HepG2 (cell line): Measurements from ENCODE around the gene ROBO2. TPM values are rescaled to one million over a fixed set of nuclear protein-coding genes. Genes with fewer than 3 reads are reported as not detected.

ENCODE experiments used
- ATAC-seq: fragments of 200-7000 bp; cut with Tn5 transposase; 3 replicates; pipeline ENCODE4 v1.9.1; 2020; ENCODE audit warnings: mild to moderate bottlenecking, moderate library complexity
- BruUV-seq: library from RNA; stranded (reverse); fragments of 400-500 nt; replicated peaks from 2 replicates; lab custom pipeline; 2021; lab: Mats Ljungman, UMichigan
- CTCF ChIA-PET: fragments of 300-600 bp; formaldehyde crosslinking; extraction: SDS; loops from one replicate; lab custom pipeline; 2021; ENCODE audit warnings: low total read pairs, inconsistent platforms, low intra/inter-chr PET ratio; lab: Yijun Ruan, JAX
- POLR2A ChIA-PET: fragments of 350-600 bp; sonication (Branson Sonifier 250); formaldehyde crosslinking; loops from one replicate; lab custom pipeline; 2020; ENCODE audit warnings: antibody characterized with exemption, inconsistent platforms; lab: Yijun Ruan, JAX
- DNase-seq: peaks from one replicate; pipeline ENCODE4 v3.0.0-alpha.2; 2015; ENCODE audit warnings: low spot score
- FAIRE-seq: peaks from 3 replicates; lab custom pipeline; 2011; peaks lifted over from hg19 to GRCh38; lab: Jason Lieb, UNC
- H2AFZ ChIP-seq: one replicate; pipeline ENCODE4 v1.6.1; 2011; ENCODE audit warnings: low read length, inconsistent platforms
- H3K27ac ChIP-seq: fragments of 300-600 bp; 3 replicates; pipeline ENCODE4 v1.8.0; 2011; ENCODE audit warnings: mixed run types, mild to moderate bottlenecking, mixed read lengths, low read length, inconsistent platforms; ENCODE audit not compliant: insufficient read depth; ENCODE audit errors: extremely low read length
- H3K27me3 ChIP-seq, 2 experiments: fragments of 200-600 bp in 1 of 2; 2 replicates in 1 of 2; 3 replicates in 1 of 2; pipeline versions ENCODE4 v1.6.0 to v1.8.0; 2011; ENCODE audit warnings: low read length in 2 of 2, mild to moderate bottlenecking in 2 of 2, moderate library complexity in 2 of 2, inconsistent platforms in 1 of 2; ENCODE audit not compliant: insufficient read depth in 2 of 2, control insufficient read depth in 1 of 2
- H3K36me3 ChIP-seq, 2 experiments: fragments of 200-600 bp in 1 of 2; replicated peaks in 1 of 2; 2 replicates in 1 of 2; 3 replicates in 1 of 2; pipeline versions ENCODE4 v1.5.1 to v1.8.0; 2011; ENCODE audit warnings: low read length in 2 of 2, inconsistent platforms in 1 of 2; ENCODE audit not compliant: insufficient read depth in 2 of 2, control insufficient read depth in 1 of 2
- H3K4me1 ChIP-seq: 2 replicates; pipeline ENCODE4 v1.5.1; 2012; ENCODE audit warnings: low read length, inconsistent platforms; ENCODE audit not compliant: insufficient read depth
- H3K4me2 ChIP-seq: 2 replicates; pipeline ENCODE4 v1.6.0; 2011; ENCODE audit warnings: low read depth, low read length, inconsistent platforms
- H3K4me3 ChIP-seq, 3 experiments: fragments of 200-600 bp in 1 of 3; sonication (generic), shearing (Covaris generic) in 1 of 3; replicated peaks in 1 of 3; 2 replicates each; pipeline ENCODE4 v1.5.1; 2011 to 2016; ENCODE audit warnings: low read length in 3 of 3, inconsistent platforms in 2 of 3, low read depth in 2 of 3, mild to moderate bottlenecking in 2 of 3, control low read depth in 1 of 3, mixed read lengths in 1 of 3; ENCODE audit not compliant: insufficient read depth in 1 of 3
- H3K79me2 ChIP-seq: one replicate; pipeline ENCODE4 v1.6.1; 2011; ENCODE audit warnings: low read length, inconsistent platforms; ENCODE audit not compliant: insufficient read depth
- H3K9ac ChIP-seq: 2 replicates; pipeline ENCODE4 v1.6.0; 2011; ENCODE audit warnings: mild to moderate bottlenecking, low read depth, low read length, inconsistent platforms; ENCODE audit not compliant: insufficient read depth
- H3K9me3 ChIP-seq: 2 replicates; pipeline ENCODE4 v1.5.1; 2012; ENCODE audit warnings: mild to moderate bottlenecking, low read length
- H4K20me1 ChIP-seq: 2 replicates; pipeline ENCODE4 v1.6.0; 2011; ENCODE audit warnings: inconsistent platforms, mild to moderate bottlenecking, low read length, moderate library complexity; ENCODE audit not compliant: insufficient read depth
- CREB1 ChIP-seq, 2 experiments: fragments of 450-650 bp in 1 of 2; IDR thresholded peaks; 2 replicates each; pipeline ENCODE4 v1.6.1; 2016 to 2017; ENCODE audit warnings: control low read depth in 1 of 2, mild to moderate bottlenecking in 1 of 2, missing compliant biosample characterization in 1 of 2, missing genetic modification characterization in 1 of 2
- HDAC2 ChIP-seq: sonication (generic); formaldehyde crosslinking; IDR thresholded peaks from 2 replicates; pipeline ENCODE4 v1.4.0; 2020; ENCODE audit warnings: missing genetic modification reagents
- KLF15 ChIP-seq: sonication (generic); formaldehyde crosslinking; IDR thresholded peaks from 2 replicates; pipeline ENCODE4 v1.8.1; 2023; ENCODE audit warnings: borderline replicate concordance, mild to moderate bottlenecking, inconsistent platforms, missing genetic modification reagents, mixed read lengths
- YY1 ChIP-seq: IDR thresholded peaks from 2 replicates; pipeline ENCODE4 v1.6.1; 2011; ENCODE audit warnings: low read length, low read depth, moderate library complexity, mild to moderate bottlenecking; ENCODE audit not compliant: insufficient read depth, insufficient replicate concordance
- ZBTB21 ChIP-seq: sonication (generic); formaldehyde crosslinking; IDR thresholded peaks from 2 replicates; pipeline ENCODE4 v1.4.0; 2020; ENCODE audit warnings: missing genetic modification reagents
- ZNF496 ChIP-seq: sonication (generic); formaldehyde crosslinking; IDR thresholded peaks from 2 replicates; pipeline ENCODE4 v1.8.1; 2023; ENCODE audit warnings: mild to moderate bottlenecking, moderate library complexity, missing genetic modification reagents; ENCODE audit not compliant: insufficient replicate concordance
- WGBS: methylation state at CpG from one replicate; pipeline ENCODE4 v1.1.6; 2017; ENCODE audit warnings: low lambda C conversion rate; 5-methylcytosine and 5-hydroxymethylcytosine counted together
- in situ Hi-C: cut with HindIII; loops from 2 replicates; pipeline ENCODE4 v1.10.0; 2017; ENCODE audit warnings: low pct_unique_long_range_greater_than_20kb; ENCODE audit not compliant: extremely low pct_ligation_motif_present
- intact Hi-C: fragments of 100-400 bp; cut with micrococcal nuclease; formaldehyde crosslinking; loops from one replicate; pipeline ENCODE4 v1.10.0; 2022; ENCODE audit not compliant: unreplicated experiment
- polyA plus RNA-seq, 8 experiments: library from polyadenylated mRNA; depleted of rRNA in 3 of 8; stranded (reverse) in 7 of 8; unstranded in 1 of 8; fragments of >200 nt; fragmentation: Illumina TruSeq in 4 of 8; extraction: Trizol in 4 of 8; gene quantifications; 2 replicates each; pipeline versions ENCODE4 v1.2.1 to v1.2.3, GENCODE V29; 2011 to 2016; ENCODE audit warnings: low read depth in 4 of 8, missing spikeins in 1 of 8, mixed read lengths in 1 of 8; ENCODE audit not compliant: insufficient read depth in 1 of 8
- total RNA-seq, 5 experiments: library from RNA; depleted of rRNA; stranded (reverse); fragments of >200 nt; fragmentation: Illumina TruSeq; extraction: Trizol; gene quantifications; 2 replicates each; pipeline ENCODE4 v1.2.3, GENCODE V29; 2016; ENCODE audit warnings: low read depth in 1 of 5
- TF ChIP-seq, protein P1 (sequence below): sonication (generic); formaldehyde crosslinking; conservative IDR thresholded peaks from 2 replicates; pipeline ENCODE4 v1.8.0; 2022; ENCODE audit warnings: low read depth, missing genetic modification reagents
- TF ChIP-seq, protein P2 (sequence below): sonication (generic); formaldehyde crosslinking; IDR thresholded peaks from 2 replicates; pipeline ENCODE4 v1.4.0; 2020; ENCODE audit warnings: missing genetic modification reagents, borderline replicate concordance
- TF ChIP-seq, protein P3 (sequence below): sonication (generic); formaldehyde crosslinking; IDR thresholded peaks from 2 replicates; pipeline ENCODE4 v1.8.0; 2022; ENCODE audit warnings: missing genetic modification reagents, mild to moderate bottlenecking, borderline replicate concordance

ROBO2 gene
- total and polyA plus RNA-seq, 2 of the 13 experiments (the other 11 are each of a cell fraction or from before 2014, with no cell fraction given), result not detected

DNA sequence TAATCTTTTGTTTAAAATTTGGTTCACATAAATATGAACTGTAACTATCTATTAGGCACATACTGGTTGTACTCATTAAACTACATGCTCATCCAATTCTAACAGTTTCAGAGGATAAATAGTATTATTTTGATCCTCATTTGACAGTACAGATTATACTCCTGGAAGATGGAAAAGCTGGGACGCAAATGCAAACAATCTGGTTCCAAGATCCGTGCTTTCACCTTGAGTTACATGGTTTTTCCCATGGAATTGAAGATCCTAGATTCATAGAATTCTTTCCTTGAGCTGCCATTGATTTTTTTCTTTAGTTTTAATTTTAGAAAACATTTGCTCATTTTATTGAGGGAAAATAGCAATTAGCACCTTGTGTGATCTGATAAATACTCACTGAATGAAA lies 285.8 kb downstream of the ROBO2 start:
- CTCF ChIA-PET, result no interaction called here
- FAIRE-seq, result no peak

More for the DNA sequence above, 285.8 kb downstream of the ROBO2 start:
- H3K79me2 ChIP-seq, result no peaks in the 10 kb centered on the region
- no peak overlapping the region for H2AFZ ChIP-seq
- POLR2A ChIA-PET, result no interaction called here
- no peak overlapping the region for H3K27ac ChIP-seq
- WGBS, result 27% methylated on average over 2 of the region's 2 CpGs
- H3K36me3 ChIP-seq, result no peaks in the 10 kb centered on the region
- ATAC-seq (no peak), DNase-seq (no peak)
- no peaks in the 10 kb centered on the region for H3K9me3 ChIP-seq
- H3K4me1 ChIP-seq, result peaks cover 25% of the 10 kb centered on the region
- no peaks in the 10 kb centered on the region for H4K20me1 ChIP-seq
- intact Hi-C loops, result loop anchor here (10.0 kb wide), 1 partner anchor 1709 kb away; no protein-coding TSS in a partner anchor
- H3K4me2 ChIP-seq, result no peak overlapping the region
- H3K9ac ChIP-seq, result no peak overlapping the region
- no peak for TF ChIP-seq ZBTB21 (CRISPR knock-in tag)
- TF ChIP-seq CREB1 (IDR thresholded peaks at IDR 0.05), result no peak
- TF ChIP-seq CREB1 (CRISPR knock-in tag; IDR thresholded peaks at IDR 0.05), result no peak
- no peak for TF ChIP-seq ZNF496
- no peak for TF ChIP-seq KLF15 (CRISPR knock-in tag)
- TF ChIP-seq, protein P1, sequence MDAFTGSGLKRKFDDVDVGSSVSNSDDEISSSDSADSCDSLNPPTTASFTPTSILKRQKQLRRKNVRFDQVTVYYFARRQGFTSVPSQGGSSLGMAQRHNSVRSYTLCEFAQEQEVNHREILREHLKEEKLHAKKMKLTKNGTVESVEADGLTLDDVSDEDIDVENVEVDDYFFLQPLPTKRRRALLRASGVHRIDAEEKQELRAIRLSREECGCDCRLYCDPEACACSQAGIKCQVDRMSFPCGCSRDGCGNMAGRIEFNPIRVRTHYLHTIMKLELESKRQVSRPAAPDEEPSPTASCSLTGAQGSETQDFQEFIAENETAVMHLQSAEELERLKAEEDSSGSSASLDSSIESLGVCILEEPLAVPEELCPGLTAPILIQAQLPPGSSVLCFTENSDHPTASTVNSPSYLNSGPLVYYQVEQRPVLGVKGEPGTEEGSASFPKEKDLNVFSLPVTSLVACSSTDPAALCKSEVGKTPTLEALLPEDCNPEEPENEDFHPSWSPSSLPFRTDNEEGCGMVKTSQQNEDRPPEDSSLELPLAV, result no peak
- TF ChIP-seq, protein P2, sequence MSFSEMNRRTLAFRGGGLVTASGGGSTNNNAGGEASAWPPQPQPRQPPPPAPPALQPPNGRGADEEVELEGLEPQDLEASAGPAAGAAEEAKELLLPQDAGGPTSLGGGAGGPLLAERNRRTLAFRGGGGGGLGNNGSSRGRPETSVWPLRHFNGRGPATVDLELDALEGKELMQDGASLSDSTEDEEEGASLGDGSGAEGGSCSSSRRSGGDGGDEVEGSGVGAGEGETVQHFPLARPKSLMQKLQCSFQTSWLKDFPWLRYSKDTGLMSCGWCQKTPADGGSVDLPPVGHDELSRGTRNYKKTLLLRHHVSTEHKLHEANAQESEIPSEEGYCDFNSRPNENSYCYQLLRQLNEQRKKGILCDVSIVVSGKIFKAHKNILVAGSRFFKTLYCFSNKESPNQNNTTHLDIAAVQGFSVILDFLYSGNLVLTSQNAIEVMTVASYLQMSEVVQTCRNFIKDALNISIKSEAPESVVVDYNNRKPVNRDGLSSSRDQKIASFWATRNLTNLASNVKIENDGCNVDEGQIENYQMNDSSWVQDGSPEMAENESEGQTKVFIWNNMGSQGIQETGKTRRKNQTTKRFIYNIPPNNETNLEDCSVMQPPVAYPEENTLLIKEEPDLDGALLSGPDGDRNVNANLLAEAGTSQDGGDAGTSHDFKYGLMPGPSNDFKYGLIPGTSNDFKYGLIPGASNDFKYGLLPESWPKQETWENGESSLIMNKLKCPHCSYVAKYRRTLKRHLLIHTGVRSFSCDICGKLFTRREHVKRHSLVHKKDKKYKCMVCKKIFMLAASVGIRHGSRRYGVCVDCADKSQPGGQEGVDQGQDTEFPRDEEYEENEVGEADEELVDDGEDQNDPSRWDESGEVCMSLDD (CRISPR knock-in tag), result no peak
- no peak for TF ChIP-seq HDAC2
- TF ChIP-seq, protein P3, sequence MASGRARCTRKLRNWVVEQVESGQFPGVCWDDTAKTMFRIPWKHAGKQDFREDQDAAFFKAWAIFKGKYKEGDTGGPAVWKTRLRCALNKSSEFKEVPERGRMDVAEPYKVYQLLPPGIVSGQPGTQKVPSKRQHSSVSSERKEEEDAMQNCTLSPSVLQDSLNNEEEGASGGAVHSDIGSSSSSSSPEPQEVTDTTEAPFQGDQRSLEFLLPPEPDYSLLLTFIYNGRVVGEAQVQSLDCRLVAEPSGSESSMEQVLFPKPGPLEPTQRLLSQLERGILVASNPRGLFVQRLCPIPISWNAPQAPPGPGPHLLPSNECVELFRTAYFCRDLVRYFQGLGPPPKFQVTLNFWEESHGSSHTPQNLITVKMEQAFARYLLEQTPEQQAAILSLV (CRISPR knock-in tag), result no peak
- TF ChIP-seq YY1, result no peak
- TF ChIP-seq, all 625 proteins: peak for 0
- in situ Hi-C loops, result no loop called here
- no peaks in the 10 kb centered on the region for H3K27me3 ChIP-seq
- BruUV-seq, result no TSS peak
- H3K4me3 ChIP-seq, result no peak overlapping the region
